HepG2 (cell line): ENCODE data around the gene RSPRY1. TPM values are rescaled to one million over a fixed set of nuclear protein-coding genes. Genes with fewer than 3 reads are reported as not detected.

Experiments used
- ATAC-seq: fragments of 200-7000 bp; cut with Tn5 transposase; 3 replicates; pipeline ENCODE4 v1.9.1; 2020; ENCODE audit warnings: mild to moderate bottlenecking, moderate library complexity
- BruUV-seq: library from RNA; stranded (reverse); fragments of 400-500 nt; replicated peaks from 2 replicates; lab custom pipeline; 2021; lab: Mats Ljungman, UMichigan
- CTCF ChIA-PET: fragments of 300-600 bp; formaldehyde crosslinking; extraction: SDS; loops from one replicate; lab custom pipeline; 2021; ENCODE audit warnings: low total read pairs, inconsistent platforms, low intra/inter-chr PET ratio; lab: Yijun Ruan, JAX
- POLR2A ChIA-PET: fragments of 350-600 bp; sonication (Branson Sonifier 250); formaldehyde crosslinking; loops from one replicate; lab custom pipeline; 2020; ENCODE audit warnings: antibody characterized with exemption, inconsistent platforms; lab: Yijun Ruan, JAX
- DNase-seq: peaks from one replicate; pipeline ENCODE4 v3.0.0-alpha.2; 2015; ENCODE audit warnings: low spot score
- FAIRE-seq: peaks from 3 replicates; lab custom pipeline; 2011; peaks lifted over from hg19 to GRCh38; lab: Jason Lieb, UNC
- H2AFZ ChIP-seq: one replicate; pipeline ENCODE4 v1.6.1; 2011; ENCODE audit warnings: low read length, inconsistent platforms
- H3K27ac ChIP-seq: fragments of 300-600 bp; 3 replicates; pipeline ENCODE4 v1.8.0; 2011; ENCODE audit warnings: mixed run types, mild to moderate bottlenecking, mixed read lengths, low read length, inconsistent platforms; ENCODE audit not compliant: insufficient read depth; ENCODE audit errors: extremely low read length
- H3K27me3 ChIP-seq, 2 experiments: fragments of 200-600 bp in 1 of 2; 2 replicates in 1 of 2; 3 replicates in 1 of 2; pipeline versions ENCODE4 v1.6.0 to v1.8.0; 2011; ENCODE audit warnings: low read length in 2 of 2, mild to moderate bottlenecking in 2 of 2, moderate library complexity in 2 of 2, inconsistent platforms in 1 of 2; ENCODE audit not compliant: insufficient read depth in 2 of 2, control insufficient read depth in 1 of 2
- H3K36me3 ChIP-seq, 2 experiments: fragments of 200-600 bp in 1 of 2; replicated peaks in 1 of 2; 2 replicates in 1 of 2; 3 replicates in 1 of 2; pipeline versions ENCODE4 v1.5.1 to v1.8.0; 2011; ENCODE audit warnings: low read length in 2 of 2, inconsistent platforms in 1 of 2; ENCODE audit not compliant: insufficient read depth in 2 of 2, control insufficient read depth in 1 of 2
- H3K4me1 ChIP-seq: 2 replicates; pipeline ENCODE4 v1.5.1; 2012; ENCODE audit warnings: low read length, inconsistent platforms; ENCODE audit not compliant: insufficient read depth
- H3K4me2 ChIP-seq: 2 replicates; pipeline ENCODE4 v1.6.0; 2011; ENCODE audit warnings: low read depth, low read length, inconsistent platforms
- H3K4me3 ChIP-seq, 3 experiments: fragments of 200-600 bp in 1 of 3; sonication (generic), shearing (Covaris generic) in 1 of 3; replicated peaks in 1 of 3; 2 replicates each; pipeline ENCODE4 v1.5.1; 2011 to 2016; ENCODE audit warnings: low read length in 3 of 3, inconsistent platforms in 2 of 3, low read depth in 2 of 3, mild to moderate bottlenecking in 2 of 3, control low read depth in 1 of 3, mixed read lengths in 1 of 3; ENCODE audit not compliant: insufficient read depth in 1 of 3
- H3K79me2 ChIP-seq: one replicate; pipeline ENCODE4 v1.6.1; 2011; ENCODE audit warnings: low read length, inconsistent platforms; ENCODE audit not compliant: insufficient read depth
- H3K9ac ChIP-seq: 2 replicates; pipeline ENCODE4 v1.6.0; 2011; ENCODE audit warnings: mild to moderate bottlenecking, low read depth, low read length, inconsistent platforms; ENCODE audit not compliant: insufficient read depth
- H3K9me3 ChIP-seq: 2 replicates; pipeline ENCODE4 v1.5.1; 2012; ENCODE audit warnings: mild to moderate bottlenecking, low read length
- H4K20me1 ChIP-seq: 2 replicates; pipeline ENCODE4 v1.6.0; 2011; ENCODE audit warnings: inconsistent platforms, mild to moderate bottlenecking, low read length, moderate library complexity; ENCODE audit not compliant: insufficient read depth
- AKNA ChIP-seq: sonication (generic); formaldehyde crosslinking; IDR thresholded peaks from 2 replicates; pipeline ENCODE4 v1.4.0; 2020; ENCODE audit warnings: missing genetic modification reagents, borderline replicate concordance
- CBFB ChIP-seq: sonication (generic); formaldehyde crosslinking; IDR thresholded peaks from 2 replicates; pipeline ENCODE4 v1.4.0; 2020; ENCODE audit warnings: missing genetic modification reagents
- FOXA1 ChIP-seq, 2 experiments: fragments of 450-650 bp in 1 of 2; sonication (generic) in 1 of 2; formaldehyde crosslinking in 1 of 2; IDR thresholded peaks; 2 replicates each; pipeline versions ENCODE4 v1.4.0 to v1.6.1; 2016 to 2020; ENCODE audit warnings: missing genetic modification reagents in 1 of 2
- RAD21 ChIP-seq: fragments of 450-650 bp; formaldehyde crosslinking; IDR thresholded peaks from 2 replicates; pipeline ENCODE4 v1.5.0; 2020; ENCODE audit warnings: mild to moderate bottlenecking
- SIX4 ChIP-seq: sonication (generic); formaldehyde crosslinking; IDR thresholded peaks from 2 replicates; pipeline ENCODE4 v1.4.0; 2020; ENCODE audit warnings: missing genetic modification reagents
- ZKSCAN1 ChIP-seq: fragments of 150-350 bp; IDR thresholded peaks from 2 replicates; pipeline ENCODE4 v1.6.1; 2014; ENCODE audit warnings: low read length
- ZNF136 ChIP-seq: sonication (generic); formaldehyde crosslinking; IDR thresholded peaks from 2 replicates; pipeline ENCODE4 v1.8.1; 2022; ENCODE audit warnings: low read depth, mild to moderate bottlenecking, moderate library complexity, missing genetic modification reagents
- ZNF567 ChIP-seq: sonication (generic); formaldehyde crosslinking; IDR thresholded peaks from 2 replicates; pipeline ENCODE4 v1.8.1; 2023; ENCODE audit warnings: mild to moderate bottlenecking, missing genetic modification reagents, borderline replicate concordance
- ZNF614 ChIP-seq: IDR thresholded peaks from 2 replicates; pipeline ENCODE4 v1.6.1; 2018; ENCODE audit warnings: missing biosample characterization, missing genetic modification reagents, inconsistent platforms, borderline replicate concordance
- ZNF839 ChIP-seq: sonication (generic); formaldehyde crosslinking; IDR thresholded peaks from 2 replicates; pipeline ENCODE4 v1.4.0; 2020; ENCODE audit warnings: missing genetic modification reagents, mild to moderate bottlenecking, borderline replicate concordance
- WGBS: methylation state at CpG from one replicate; pipeline ENCODE4 v1.1.6; 2017; ENCODE audit warnings: low lambda C conversion rate; 5-methylcytosine and 5-hydroxymethylcytosine counted together
- in situ Hi-C: cut with HindIII; loops from 2 replicates; pipeline ENCODE4 v1.10.0; 2017; ENCODE audit warnings: low pct_unique_long_range_greater_than_20kb; ENCODE audit not compliant: extremely low pct_ligation_motif_present
- intact Hi-C: fragments of 100-400 bp; cut with micrococcal nuclease; formaldehyde crosslinking; loops from one replicate; pipeline ENCODE4 v1.10.0; 2022; ENCODE audit not compliant: unreplicated experiment
- polyA plus RNA-seq, 8 experiments: library from polyadenylated mRNA; depleted of rRNA in 3 of 8; stranded (reverse) in 7 of 8; unstranded in 1 of 8; fragments of >200 nt; fragmentation: Illumina TruSeq in 4 of 8; extraction: Trizol in 4 of 8; gene quantifications; 2 replicates each; pipeline versions ENCODE4 v1.2.1 to v1.2.3, GENCODE V29; 2011 to 2016; ENCODE audit warnings: low read depth in 4 of 8, missing spikeins in 1 of 8, mixed read lengths in 1 of 8; ENCODE audit not compliant: insufficient read depth in 1 of 8
- total RNA-seq, 5 experiments: library from RNA; depleted of rRNA; stranded (reverse); fragments of >200 nt; fragmentation: Illumina TruSeq; extraction: Trizol; gene quantifications; 2 replicates each; pipeline ENCODE4 v1.2.3, GENCODE V29; 2016; ENCODE audit warnings: low read depth in 1 of 5
- TF ChIP-seq, protein P1 (sequence below): sonication (generic); formaldehyde crosslinking; IDR thresholded peaks from 2 replicates; pipeline ENCODE4 v1.4.0; 2020; ENCODE audit warnings: mild to moderate bottlenecking, missing genetic modification reagents
- TF ChIP-seq, protein P2 (sequence below): sonication (generic); formaldehyde crosslinking; conservative IDR thresholded peaks from 2 replicates; pipeline ENCODE4 v1.8.0; 2022; ENCODE audit warnings: low read depth, missing genetic modification reagents

Gene RSPRY1
- total and polyA plus RNA-seq, 2 of the 13 experiments (the other 11 are each of a cell fraction or from before 2014, with no cell fraction given) = 53.4 to 61.0 TPM

GRCh38 chr16:57224651-57225335 lies 38.7 kb downstream of the RSPRY1 start:
- Histone ChIP-seq H3K4me3 (no peak overlapping the region), H4K20me1 (no peaks in the 10 kb centered on the region), H3K27ac (no peak overlapping the region), H2AFZ (no peak overlapping the region), H3K4me2 (no peak overlapping the region), H3K36me3 (peaks cover 41 to 92% of the 10 kb centered on the region in 2 experiments), H3K9me3 (no peaks in the 10 kb centered on the region), H3K4me1 (no peaks in the 10 kb centered on the region), H3K27me3 (no peaks in the 10 kb centered on the region), H3K79me2 (peaks cover 1% of the 10 kb centered on the region), H3K9ac (no peak overlapping the region)
- ChIA-PET CTCF (no interaction called here), POLR2A (no interaction called here)
- 95% methylated on average over 6 of the region's 6 CpGs for WGBS
- DNase-seq = no peak
- BruUV-seq = no TSS peak
- no peak for FAIRE-seq
- intact Hi-C loops (loop anchor here (5.0 kb wide), 1 partner anchor 927 kb away; no protein-coding TSS in a partner anchor), in situ Hi-C loops (no loop called here)
- no peak for ATAC-seq
- no peak for TF ChIP-seq RAD21
- no peak for TF ChIP-seq SIX4 (CRISPR knock-in tag)
- no peak for TF ChIP-seq ZNF839 (CRISPR knock-in tag)
- no peak for TF ChIP-seq ZNF136 (CRISPR knock-in tag)
- no peak for TF ChIP-seq ZKSCAN1
- TF ChIP-seq, protein P1, sequence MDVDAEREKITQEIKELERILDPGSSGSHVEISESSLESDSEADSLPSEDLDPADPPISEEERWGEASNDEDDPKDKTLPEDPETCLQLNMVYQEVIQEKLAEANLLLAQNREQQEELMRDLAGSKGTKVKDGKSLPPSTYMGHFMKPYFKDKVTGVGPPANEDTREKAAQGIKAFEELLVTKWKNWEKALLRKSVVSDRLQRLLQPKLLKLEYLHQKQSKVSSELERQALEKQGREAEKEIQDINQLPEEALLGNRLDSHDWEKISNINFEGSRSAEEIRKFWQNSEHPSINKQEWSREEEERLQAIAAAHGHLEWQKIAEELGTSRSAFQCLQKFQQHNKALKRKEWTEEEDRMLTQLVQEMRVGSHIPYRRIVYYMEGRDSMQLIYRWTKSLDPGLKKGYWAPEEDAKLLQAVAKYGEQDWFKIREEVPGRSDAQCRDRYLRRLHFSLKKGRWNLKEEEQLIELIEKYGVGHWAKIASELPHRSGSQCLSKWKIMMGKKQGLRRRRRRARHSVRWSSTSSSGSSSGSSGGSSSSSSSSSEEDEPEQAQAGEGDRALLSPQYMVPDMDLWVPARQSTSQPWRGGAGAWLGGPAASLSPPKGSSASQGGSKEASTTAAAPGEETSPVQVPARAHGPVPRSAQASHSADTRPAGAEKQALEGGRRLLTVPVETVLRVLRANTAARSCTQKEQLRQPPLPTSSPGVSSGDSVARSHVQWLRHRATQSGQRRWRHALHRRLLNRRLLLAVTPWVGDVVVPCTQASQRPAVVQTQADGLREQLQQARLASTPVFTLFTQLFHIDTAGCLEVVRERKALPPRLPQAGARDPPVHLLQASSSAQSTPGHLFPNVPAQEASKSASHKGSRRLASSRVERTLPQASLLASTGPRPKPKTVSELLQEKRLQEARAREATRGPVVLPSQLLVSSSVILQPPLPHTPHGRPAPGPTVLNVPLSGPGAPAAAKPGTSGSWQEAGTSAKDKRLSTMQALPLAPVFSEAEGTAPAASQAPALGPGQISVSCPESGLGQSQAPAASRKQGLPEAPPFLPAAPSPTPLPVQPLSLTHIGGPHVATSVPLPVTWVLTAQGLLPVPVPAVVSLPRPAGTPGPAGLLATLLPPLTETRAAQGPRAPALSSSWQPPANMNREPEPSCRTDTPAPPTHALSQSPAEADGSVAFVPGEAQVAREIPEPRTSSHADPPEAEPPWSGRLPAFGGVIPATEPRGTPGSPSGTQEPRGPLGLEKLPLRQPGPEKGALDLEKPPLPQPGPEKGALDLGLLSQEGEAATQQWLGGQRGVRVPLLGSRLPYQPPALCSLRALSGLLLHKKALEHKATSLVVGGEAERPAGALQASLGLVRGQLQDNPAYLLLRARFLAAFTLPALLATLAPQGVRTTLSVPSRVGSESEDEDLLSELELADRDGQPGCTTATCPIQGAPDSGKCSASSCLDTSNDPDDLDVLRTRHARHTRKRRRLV (CRISPR knock-in tag) = no peak
- no peak for TF ChIP-seq ZNF567
- no peak for TF ChIP-seq CBFB (CRISPR knock-in tag)
- no peak for TF ChIP-seq FOXA1 (IDR thresholded peaks at IDR 0.05)
- no peak for TF ChIP-seq FOXA1 (CRISPR knock-in tag; IDR thresholded peaks at IDR 0.05)
- TF ChIP-seq, protein P2, sequence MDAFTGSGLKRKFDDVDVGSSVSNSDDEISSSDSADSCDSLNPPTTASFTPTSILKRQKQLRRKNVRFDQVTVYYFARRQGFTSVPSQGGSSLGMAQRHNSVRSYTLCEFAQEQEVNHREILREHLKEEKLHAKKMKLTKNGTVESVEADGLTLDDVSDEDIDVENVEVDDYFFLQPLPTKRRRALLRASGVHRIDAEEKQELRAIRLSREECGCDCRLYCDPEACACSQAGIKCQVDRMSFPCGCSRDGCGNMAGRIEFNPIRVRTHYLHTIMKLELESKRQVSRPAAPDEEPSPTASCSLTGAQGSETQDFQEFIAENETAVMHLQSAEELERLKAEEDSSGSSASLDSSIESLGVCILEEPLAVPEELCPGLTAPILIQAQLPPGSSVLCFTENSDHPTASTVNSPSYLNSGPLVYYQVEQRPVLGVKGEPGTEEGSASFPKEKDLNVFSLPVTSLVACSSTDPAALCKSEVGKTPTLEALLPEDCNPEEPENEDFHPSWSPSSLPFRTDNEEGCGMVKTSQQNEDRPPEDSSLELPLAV (CRISPR knock-in tag) = no peak
- no peak for TF ChIP-seq ZNF614
- TF ChIP-seq AKNA (CRISPR knock-in tag) = no peak
